ENCODE data around the gene SORBS1. TPM values are rescaled to one million over a fixed set of nuclear protein-coding genes. Genes with fewer than 3 reads are reported as not detected.

Gene SORBS1
- total and polyA plus RNA-seq, 9 of the 15 experiments (the other 6 are each of a cell fraction or from before 2014, with no cell fraction given): 2.0 to 13.3 (median 6.5) TPM

DNA sequence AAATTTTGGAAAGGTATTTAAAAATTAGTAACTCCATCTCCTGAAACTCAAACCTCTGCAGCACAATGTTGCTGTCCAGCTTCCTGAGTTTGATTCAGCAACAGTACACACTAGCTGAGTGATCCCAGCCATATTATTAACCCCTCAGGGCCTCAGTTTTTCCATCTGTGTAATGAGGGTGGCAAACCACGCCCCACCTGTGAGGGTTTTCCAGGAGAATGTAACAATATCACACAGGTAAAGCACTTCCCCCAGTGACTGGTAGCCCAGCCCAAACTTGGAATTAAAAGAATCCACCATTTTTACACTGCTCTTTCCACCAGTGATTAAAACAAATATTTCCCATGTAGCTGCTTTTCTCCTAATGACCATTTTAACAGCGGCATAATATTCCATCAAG is 122.4 kb downstream of the SORBS1 start:
- Histone ChIP-seq H3K36me3 (ENCODE audit: control insufficient read depth, insufficient read depth, low read length) (no peaks in the 10 kb centered on the region), H4K20me1 (replicated peaks; ENCODE audit: control insufficient read depth, insufficient read depth, low read length) (no peaks in the 10 kb centered on the region), H3K4me1 (replicated peaks in 1 of 2; ENCODE audit: control insufficient read depth in 2 of 2, insufficient read depth in 2 of 2, low read length in 2 of 2) (0 out of 5 replicates have a peak, but pooled peaks cover 0 to 3% of the 10 kb centered on the region in 2 experiments), H2AFZ (ENCODE audit: low read depth, low read length) (no peak overlapping the region), H3K9me3 (replicated peaks; ENCODE audit: control insufficient read depth, insufficient read depth, low read depth, low read length) (no peaks in the 10 kb centered on the region), H3K4me3 (no peak overlapping the region), H3K27me3 (ENCODE audit: control insufficient read depth in 2 of 2, insufficient read depth in 2 of 2, low read length in 2 of 2) (no peaks in the 10 kb centered on the region), H3K9ac (ENCODE audit: insufficient read depth in 1 of 2, low read depth in 2 of 2, low read length in 2 of 2) (no peak overlapping the region), H3K27ac (ENCODE audit: extremely low read depth, low read depth, low read length) (no peak overlapping the region), H3K4me2 (ENCODE audit: insufficient read depth, low read length) (no peak overlapping the region), H3K79me2 (ENCODE audit: control insufficient read depth, insufficient read depth, low read length) (no peaks in the 10 kb centered on the region), H3K9me1 (ENCODE audit: control insufficient read depth, insufficient read depth, low read length) (no peaks in the 10 kb centered on the region)
- ATAC-seq (no peak), DNase-seq (ENCODE audit: extremely low read depth in 1 of 4, low spot score in 3 of 4) (no peak), FAIRE-seq (no peak)
- ChIA-PET POLR2A (interaction anchor here (0.6 to 1.5 kb wide), 3 partner anchors 13 to 93 kb away, joined by 3 to 5 read pairs (median 4); no protein-coding TSS in a partner anchor), CTCF (ENCODE audit: low intra/inter-chr PET ratio) (no interaction called here)
- WGBS (ENCODE audit: insufficient coverage, low coverage, missing lambda C conversion rate): 50% methylated on average over 2 of the region's 2 CpGs
- intact Hi-C loops (cut with micrococcal nuclease): no loop called here
- no peak for TF ChIP-seq POLR2G (IDR thresholded peaks at IDR 0.05; ENCODE audit: low read depth, low read length)
- TF ChIP-seq ETS2 (tag; IDR thresholded peaks at IDR 0.05; ENCODE audit: borderline replicate concordance, poor library complexity, severe bottlenecking): no peak
- no peak for TF ChIP-seq TEAD2 (tag; IDR thresholded peaks at IDR 0.05)
- no peak for TF ChIP-seq E2F3 (CRISPR knock-in tag; IDR thresholded peaks at IDR 0.05)
- TF ChIP-seq HEY1 (CRISPR knock-in tag; IDR thresholded peaks at IDR 0.05; ENCODE audit: borderline replicate concordance): no peak
- TF ChIP-seq CREB3 (tag; conservative IDR thresholded peaks at IDR 0.05; ENCODE audit: low read depth): no peak
- in situ Hi-C loops (cut with MboI): no loop called here
- no TSS peak for BruUV-seq (replicated peaks)
